GM19452 (cell line): ENCODE data around the gene COL9A3.

Source experiments
- ATAC-seq: cut with Tn5 transposase; IDR thresholded peaks from one replicate; pipeline ENCODE4 v1.9.1; 2021; ENCODE audit not compliant: unreplicated experiment

Gene COL9A3

DNA sequence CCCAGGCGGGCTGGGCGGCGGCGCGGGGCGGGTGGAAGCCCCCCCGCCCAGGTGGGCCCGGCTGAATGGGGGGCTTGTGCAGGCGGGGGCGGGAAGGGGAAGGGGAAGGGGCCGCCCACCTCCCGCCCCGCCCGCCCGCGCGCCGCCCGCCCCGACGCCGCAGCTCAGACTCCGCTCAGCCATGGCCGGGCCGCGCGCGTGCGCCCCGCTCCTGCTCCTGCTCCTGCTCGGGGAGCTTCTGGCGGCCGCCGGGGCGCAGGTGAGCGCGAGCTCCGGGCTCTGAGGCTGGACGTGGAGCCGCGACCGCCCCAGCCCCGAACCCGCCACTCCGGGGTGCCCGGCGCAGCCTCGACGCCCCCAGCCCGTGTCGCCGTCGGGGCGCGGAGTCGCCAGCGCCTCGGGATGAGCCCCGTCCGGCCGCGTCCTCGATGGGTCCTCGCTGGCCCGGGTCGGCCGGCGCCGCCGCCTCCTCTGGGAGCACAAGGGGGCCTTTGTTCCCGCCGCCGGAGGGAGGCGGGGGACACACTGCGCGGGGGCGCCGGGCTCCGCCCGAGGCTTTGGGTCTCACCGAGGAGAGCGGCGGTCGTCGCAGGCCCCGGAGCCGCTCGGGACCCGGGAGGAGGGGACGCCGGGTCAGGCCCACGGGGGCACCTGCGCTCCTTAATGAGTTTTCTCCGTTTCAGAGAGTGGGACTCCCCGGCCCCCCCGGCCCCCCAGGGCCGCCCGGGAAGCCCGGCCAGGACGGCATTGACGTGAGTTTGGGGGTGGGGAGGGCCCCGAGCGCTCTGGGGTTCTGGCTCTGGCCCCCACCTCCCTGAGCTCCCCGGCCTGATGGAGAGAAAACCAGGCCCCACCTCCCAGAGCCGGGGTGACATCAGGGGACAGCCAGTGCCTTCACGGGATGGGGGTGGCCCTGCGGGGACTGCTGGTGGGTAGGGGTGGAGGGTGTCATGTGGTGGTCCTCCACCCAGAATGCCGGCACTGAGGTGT is at the start of gene COL9A3:
COL9A3 (plus strand) TSS at position 167 of the 990 bp plus-strand sequence; CDS start at position 182, 15 bp downstream.
- ATAC-seq, result no peak

DNA sequence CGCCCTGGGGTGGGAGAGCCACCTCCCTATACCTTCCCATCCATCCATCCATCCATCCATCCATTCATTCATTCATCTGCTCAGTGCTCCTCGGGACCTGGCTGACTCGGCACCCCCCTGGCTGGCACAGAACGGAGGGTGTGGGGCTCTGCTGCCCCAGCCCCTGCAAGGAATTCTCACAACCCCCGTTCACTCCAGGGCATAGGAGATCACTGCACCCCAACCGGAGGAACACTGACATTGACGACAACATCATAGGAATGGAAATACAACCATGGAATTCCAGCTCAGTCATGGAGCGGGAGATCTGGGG is 48.7 kb upstream of the COL9A3 start:
- ATAC-seq, result no peak

DNA sequence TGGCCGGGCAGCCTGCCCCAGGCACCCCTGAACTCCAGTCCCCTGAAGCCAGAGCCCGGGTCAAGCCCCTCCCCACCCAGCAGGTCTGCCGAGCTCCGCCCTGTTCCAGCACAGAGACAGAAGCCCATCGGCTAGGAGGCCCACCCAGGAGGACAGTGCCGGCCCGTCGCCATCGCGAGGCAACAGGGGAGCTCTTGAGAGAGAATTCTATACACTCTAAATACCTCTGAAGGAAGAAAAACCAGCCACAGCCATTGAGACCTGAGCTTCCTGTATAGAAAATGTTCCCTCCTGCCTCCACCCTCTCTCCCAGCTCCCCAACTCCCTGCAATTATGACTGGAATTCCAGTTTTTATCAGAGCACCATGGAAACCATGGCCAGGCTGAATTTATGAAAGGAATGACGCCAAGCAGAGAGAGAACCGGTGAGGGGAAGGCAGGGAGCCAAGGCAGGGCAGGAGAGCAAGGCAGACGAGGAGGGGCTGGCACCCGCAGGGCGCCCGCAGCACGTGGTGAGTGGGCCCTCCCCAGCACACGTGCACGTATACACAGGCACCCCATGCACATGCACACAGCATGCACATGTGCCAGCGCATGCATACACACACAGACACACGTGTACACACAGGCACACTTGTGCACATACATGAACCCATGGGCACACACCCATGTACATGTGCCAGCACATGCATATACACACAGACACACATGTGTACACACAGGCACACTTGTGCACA is 48.1 kb upstream of the COL9A3 start:
- ATAC-seq, result no peak

DNA sequence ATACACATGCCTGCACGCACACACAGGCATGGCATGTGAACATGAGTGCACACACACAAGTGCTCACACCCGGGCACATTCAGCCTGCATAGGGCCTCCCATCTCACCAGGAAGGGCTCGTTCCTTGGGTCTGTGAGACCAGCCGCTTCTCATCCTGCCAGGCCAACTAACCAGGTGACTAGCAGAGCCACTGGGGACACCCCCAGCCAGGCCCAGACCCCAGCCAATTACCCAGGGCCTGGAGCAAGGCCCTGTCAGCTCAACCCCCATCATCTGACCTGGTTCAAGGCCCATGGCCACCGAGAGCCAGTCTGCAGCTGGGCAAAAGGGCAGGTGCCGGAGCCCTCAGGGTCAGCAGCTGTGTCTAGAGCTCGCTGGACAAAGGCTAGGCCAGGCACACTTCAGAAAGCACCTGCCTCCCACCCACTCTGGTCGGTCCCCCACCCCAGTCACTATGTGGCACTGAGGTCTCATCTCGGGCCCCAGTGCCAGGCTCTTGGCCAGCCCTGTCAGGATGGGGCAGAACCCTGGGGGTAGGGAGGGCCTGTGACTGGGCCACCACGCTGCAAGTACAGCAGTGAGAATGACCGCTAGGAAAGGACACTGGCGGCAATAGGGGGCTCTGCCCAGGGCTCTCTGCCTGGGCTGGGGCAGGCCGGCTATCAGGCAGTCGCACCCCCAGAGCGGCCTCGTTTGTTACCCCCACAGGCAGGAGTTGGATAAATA is 47.3 kb upstream of the COL9A3 start:
- no peak for ATAC-seq

DNA sequence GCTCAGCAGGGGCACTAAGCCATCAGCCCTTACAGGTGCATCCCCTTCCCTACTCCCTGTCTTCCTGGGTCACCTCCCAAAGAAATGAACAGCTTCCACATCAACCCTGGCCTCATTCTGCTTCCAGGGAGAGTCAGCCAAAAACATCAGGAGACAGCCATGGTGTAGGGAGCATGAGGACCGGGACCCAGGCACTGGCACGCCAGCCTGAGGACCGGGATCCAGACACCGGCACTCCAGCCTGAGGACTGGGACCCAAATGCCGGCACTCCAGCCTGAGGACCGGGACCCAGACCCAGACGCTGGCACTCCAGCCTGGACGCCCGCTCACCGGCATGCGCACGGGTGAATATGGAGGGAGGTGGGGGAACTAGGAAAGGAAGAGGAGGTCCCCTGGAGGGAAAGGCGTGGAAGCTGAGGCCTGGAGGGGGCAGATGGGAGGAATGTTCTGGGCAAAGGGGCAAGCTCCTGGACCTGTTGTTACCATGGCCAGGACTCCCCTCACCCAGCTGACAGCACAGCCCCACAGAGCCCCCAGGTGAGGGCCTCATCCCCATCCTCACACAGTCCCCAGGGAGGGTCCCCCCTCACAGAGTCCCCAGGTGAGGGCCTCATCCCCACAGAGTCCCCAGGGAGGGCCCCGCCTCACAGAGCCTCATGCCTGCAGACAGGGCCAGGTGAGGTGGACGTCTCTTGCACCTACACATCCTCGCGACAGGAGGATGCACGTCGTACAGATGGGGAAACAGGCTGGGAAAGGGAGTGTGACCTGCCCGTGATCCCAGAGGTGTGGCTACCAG is 46.5 kb upstream of the COL9A3 start:
- ATAC-seq, result no peak

DNA sequence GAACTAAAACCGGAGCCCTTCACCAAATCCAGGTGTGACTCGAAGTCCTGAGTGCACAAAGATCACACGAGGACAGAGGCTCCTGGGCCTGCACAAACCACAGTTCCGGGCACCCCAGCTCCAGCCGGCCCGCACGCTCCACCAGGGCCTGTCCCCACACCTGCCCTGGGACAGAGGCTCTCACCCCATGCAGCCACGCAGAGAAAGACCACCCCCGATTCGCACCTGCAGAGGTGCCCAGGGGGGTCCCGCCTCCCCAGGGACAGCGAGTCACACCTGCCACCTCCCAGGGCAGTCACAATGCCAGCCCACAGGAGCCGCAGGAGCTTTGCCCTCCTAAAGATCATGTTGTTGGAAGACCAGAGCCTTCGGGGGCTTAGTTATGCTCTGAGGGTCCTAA is 45.9 kb upstream of the COL9A3 start:
- ATAC-seq, result no peak

DNA sequence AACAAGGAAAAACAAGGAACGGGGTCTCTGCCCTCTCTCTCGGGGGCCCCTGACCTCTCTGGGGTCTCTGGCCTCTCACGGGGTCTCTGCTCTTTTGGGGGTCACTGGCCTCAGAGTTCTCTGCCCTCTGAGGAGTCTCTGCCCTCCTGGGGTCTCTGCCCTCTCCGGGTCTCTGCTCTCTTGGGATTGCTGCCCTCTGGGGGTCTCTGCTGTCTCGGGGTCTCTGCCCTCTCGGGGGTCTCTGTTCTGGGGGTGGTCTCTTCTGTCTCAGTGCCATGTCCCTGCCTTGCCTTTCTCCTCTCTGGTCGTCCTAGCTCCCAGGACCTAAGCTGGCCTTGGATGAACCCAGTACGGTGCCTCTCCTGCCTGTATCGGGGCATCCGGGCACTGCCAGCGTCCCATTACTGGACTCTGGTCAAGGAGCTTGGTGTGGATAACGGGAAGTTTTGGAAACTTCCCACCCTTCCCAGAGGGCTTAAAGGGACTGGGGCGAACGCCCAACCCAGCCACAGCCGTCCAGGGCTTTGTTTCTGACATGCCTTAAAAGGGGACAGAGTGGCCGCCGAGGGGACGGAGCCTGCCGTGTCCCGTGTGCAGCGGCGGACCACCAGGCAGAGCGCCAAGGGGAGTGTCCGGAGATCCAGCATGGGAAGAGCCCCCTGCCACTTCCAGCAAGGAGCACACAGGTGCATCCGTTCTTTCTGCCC is 45.3 kb upstream of the COL9A3 start:
- no peak for ATAC-seq

DNA sequence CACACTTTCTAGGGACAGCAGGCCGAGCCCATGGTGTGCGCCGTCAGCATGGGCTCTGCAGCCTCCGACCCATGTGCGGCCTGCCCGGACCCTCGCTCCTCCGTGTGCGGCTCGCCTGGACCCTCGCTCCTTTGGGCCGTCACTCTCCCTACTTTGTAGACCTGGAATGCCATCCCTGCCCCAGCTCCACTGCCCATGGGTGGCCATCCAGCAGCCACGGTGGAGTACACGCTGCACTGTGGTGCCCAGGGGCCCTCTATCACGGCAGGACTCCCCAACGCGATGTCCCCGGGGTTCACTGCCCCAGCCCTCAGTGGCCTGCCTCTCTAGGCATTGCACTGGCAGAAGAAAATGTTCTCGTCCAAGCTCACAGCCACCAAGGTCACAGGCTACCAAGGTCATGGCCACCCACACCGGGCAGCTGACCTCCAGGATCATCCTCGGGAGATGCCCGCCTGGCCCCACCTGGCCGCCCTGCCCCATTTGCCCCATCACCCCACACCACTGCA is 44.7 kb upstream of the COL9A3 start:
- no peak for ATAC-seq

DNA sequence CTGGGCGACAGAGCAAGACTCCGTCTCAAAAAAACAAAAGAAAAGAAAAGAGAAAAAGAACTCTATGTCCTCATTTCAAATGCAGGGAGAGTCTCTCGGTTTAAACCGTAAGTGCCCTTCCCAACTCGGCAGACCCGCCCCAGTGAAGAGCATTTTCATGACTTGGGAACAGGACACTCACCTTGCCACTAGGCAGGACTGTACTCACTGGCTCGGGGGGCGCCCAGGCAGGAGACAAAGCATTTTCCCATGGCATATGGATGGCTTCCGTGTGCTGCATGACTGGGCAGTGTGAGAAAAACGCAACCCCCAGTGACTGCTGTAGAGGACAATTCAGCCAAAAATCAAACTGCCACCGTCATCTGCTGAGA is 44.2 kb upstream of the COL9A3 start:
- no peak for ATAC-seq

DNA sequence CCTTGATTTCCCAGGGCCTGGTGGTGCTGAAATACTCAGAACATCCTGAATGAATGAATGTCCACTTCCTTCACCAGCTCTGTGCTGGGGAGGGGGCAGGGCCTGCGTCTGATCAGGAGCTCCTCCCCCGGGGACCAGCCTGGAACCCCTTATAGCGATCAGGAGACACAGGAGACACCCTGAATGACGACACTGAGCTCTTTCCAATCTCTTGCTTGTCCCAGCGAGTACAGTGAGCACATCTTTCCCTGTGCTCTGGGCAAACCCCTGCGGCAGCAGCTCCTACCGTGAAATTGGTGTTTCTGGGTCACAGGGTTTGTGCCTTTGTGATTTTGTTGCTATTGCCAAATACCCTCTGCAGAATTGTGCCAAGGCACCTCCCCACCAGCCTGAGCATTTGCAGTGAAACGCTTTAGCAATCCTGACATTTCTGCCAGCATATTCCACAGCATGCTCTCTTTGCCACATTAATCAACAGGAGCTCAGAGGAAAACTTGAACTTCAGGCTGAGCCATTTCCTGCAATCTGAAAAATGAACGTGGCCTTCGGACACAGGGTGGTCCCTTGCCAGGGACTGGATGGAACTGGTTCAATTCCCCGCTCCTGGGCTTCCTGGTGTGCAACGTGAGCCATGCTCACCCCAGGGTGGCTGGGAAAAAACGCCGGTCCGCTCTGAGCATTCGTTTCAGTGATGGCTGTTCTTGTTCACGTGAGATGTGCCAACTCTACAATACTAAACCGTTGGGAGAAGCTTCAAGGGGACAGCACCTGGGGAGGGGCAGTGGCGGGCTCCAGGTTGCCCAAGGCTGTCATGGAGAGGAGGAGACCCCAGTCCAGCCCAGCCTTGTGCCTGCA is 43.6 kb upstream of the COL9A3 start:
- no peak for ATAC-seq

DNA sequence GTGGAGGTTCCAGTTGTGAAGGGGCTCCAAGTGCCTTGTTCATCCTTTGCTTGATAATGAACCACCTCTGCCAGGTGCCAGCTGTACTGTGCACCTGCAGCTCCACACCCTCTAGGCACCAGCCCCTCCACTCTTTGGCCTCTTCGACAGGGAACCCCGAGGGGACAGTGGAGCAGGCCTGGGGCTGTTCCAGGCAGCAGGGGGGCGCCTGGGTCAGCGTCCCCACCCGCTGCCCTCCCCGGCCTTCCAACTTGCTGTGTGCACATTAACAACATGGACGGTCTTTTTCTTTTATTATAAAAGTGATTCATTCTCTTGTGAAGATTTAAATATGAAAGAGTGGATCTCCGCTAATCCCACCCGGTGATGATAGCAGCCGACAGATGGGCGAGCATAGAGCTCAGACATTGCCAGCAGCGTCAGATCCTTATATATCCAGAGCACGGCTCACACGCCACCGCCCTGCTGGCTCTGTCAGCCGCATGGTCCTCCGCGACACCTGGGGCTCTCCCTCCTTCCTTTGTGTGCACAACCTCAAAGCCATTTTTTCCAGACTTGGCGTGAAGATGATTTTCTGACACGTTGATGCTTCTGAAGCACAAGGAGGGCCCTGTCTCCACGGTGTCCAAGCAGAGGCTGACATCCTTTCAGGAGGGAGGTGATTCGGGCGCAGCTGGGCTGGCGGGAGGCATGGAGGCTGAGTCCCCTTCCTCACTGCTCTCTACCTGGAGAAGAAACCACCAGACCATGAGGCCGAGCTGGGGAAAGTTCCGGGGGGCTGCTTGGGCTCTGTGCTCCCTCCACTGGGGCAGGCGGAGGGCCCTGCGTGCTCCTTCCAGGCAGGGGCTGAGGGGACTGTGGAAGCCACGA is 42.8 kb upstream of the COL9A3 start:
- no peak for ATAC-seq

DNA sequence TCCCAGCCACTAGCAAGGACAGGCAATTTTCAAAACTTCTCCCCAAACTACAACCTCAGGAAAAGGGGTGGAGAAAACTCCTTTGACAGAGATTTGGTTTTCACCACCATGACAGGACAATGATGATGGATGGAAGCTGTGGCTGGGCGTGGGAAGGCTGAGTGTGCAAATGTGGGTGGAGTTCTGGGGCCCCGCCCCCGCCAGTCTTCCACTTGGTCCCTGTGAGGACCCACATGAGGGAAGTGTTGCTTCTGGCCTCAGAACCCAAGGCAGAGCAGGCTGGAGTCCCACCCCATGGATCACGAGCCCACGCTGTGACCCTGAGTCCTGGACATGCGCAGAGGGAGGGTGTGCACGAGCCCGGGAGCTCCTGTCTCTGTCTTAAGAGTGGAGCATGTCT is 42.1 kb upstream of the COL9A3 start:
- ATAC-seq, result no peak

DNA sequence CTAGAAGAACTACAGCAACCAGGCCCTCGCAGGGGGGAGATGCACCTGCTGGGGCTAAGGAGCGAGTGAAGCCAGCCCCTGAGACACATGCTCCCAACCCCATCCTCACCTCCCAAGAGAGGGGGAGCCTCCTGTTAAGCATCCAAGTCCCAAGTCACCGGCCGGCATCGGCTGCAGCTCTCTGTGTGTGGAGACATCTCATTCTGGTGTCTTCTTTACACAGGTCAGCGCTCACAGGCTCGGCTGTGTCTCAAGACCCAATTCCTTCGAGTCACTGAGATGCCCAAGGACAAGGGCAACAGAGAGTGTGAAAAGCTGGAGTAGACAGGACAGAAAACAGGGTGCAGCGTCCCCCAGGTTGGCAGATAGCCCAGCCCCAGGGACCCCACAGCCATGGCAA is 41.6 kb upstream of the COL9A3 start:
- no peak for ATAC-seq

DNA sequence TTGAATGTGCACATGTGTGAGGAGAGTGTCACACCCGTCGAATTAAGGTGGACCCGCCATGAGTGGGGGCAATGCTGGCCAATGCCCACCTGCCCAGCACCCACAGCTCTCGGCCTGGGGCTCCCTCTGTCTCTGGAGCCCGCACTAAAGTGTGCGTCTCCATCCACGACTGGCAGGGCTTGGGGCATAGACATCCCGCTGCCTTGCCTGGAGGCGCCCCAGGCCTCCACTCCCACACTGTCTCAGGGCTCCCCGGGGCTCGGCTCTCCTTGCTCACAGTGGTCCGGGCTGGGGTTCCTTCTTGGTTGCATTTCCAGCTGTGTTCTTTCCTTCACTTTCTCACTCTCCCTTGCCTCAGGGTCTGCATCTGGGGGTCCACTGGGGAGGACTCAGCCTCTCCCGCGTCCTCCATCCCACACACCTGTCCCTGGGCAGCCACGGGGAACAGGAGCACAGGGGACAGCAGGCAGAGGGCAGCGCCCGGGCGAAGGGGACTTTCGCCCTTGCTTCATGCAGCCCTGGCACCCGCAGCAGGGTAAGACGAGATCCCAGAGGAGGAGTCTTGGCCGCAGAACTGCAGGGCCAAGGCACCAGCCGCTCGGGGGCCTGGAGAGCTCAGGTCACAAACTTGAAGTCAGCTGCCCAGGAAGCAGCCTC is 40.7 kb upstream of the COL9A3 start:
- no peak for ATAC-seq

DNA sequence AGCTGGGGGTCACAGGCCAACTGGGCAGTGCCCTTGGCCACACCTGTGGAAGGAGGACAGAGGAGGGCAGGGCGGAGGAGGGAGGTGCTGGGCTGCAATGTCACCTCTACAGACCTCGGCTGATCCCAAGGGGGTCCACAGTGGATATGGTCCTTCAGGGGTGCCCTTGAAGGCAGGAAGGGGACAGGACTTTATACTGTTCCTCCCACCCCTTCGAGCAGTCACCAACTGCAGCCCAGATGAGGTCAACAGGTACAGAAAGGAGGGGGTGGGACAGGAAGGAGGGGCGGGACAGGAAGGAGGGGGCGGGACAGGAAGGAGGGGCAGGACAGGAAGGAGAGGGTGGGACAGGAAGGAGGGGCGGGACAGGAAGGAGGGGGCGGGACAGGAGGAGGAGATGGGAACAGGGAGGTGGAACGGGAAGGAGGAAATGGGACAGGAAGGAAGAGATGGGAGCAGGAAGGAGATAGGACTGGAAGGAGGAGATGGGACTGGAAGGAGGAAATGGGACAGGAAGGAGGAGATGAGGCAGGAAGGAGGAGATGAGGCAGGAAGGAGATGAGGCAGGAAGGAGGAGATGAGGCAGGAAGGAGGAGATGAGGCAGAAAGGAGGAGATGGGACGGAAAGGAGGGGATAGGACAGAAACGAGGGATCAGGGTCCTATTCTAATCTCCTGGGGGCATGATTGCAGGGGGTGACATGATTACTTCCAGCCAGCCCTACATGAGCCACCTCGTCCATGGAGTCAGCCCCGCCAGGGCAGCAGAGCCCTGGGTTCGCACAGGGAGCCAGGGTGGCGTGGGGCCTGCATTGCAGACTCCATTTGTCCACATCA is 39.9 kb upstream of the COL9A3 start:
- no peak for ATAC-seq

DNA sequence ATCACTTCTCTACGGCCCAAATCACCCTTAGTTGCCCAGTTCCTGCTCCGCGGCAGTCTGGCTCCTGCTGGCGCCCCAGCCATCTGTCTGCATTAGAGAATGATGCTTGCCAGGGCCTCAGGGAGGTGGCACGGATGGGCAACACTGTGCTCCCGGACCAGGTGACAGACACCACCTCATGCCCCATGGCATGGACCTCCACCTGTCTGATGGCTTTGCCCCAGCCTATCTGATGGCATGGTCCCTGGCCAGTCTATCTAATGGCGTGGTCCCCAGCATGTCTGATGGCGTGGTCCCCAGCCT is 39.4 kb upstream of the COL9A3 start:
- ATAC-seq, result no peak

DNA sequence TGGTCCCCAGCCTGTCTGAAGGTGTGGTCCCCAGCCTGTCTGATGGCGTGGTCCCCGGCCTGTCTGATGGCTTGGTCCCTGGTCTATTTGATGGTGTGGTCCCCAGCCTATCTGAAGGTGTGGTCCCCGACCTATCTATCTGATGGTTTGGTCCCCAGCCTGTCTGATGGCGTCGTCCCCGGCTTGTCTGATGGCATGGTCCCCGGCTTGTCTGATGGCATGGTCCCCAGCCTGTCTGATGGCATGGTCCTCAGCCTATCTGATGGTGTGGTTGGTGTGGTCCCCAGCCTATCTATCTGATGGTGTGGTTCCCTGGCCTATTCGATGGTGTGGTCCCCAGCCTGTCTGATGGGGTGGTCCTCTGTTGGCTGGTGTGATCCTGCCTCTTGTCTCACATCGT is 38.8 kb upstream of the COL9A3 start:
- no peak for ATAC-seq
